GM12891 (cell line): Measurements from ENCODE around the gene USP20.

Source experiments
- POLR2A ChIP-seq: IDR thresholded peaks from 2 replicates; pipeline ENCODE4 v1.6.1; 2011; ENCODE audit warnings: low read depth, low read length, control low read depth
- POLR2AphosphoS5 ChIP-seq: IDR thresholded peaks from 2 replicates; pipeline ENCODE4 v1.6.1; 2011; ENCODE audit warnings: low read depth, low read length, control low read depth
- POU2F2 ChIP-seq: IDR thresholded peaks from 2 replicates; pipeline ENCODE4 v1.6.1; 2011; ENCODE audit warnings: low read depth, mild to moderate bottlenecking, control low read depth, low read length, moderate library complexity
- SPI1 ChIP-seq: IDR thresholded peaks from 2 replicates; pipeline ENCODE4 v1.6.1; 2011; ENCODE audit warnings: low read depth, low read length, control low read depth
- TAF1 ChIP-seq: IDR thresholded peaks from 2 replicates; pipeline ENCODE4 v1.6.1; 2011; ENCODE audit warnings: low read depth, low read length, control low read depth

GRCh38 chr9:129823542-129823934, 11.7 kb upstream of the USP20 start:
- TF ChIP-seq POLR2AphosphoS5, result no peak
- TF ChIP-seq POU2F2, result no peak
- no peak for TF ChIP-seq TAF1
- no peak for TF ChIP-seq POLR2A
- no peak for TF ChIP-seq SPI1
